Stimulated activated CD8-positive, alpha-beta memory T cell treated with anti-CD3 and anti-CD28 coated beads, Interleukin-4, amount 100 ng/mL, for 4 hours (primary cell): ENCODE data around the gene DCAF6.
"Not testable (repeated sequence)": the region's sequence is repeated elsewhere in the genome, so short reads cannot be mapped to it uniquely, and the experiment has no call there.

ENCODE experiments used
- DNase-seq, 2 donors: peaks; one replicate each; pipeline ENCODE4 v3.0.0-alpha.2; 2020; ENCODE audit warnings: low read depth in 2 of 2, low spot score in 1 of 2

The DCAF6 gene

DNA sequence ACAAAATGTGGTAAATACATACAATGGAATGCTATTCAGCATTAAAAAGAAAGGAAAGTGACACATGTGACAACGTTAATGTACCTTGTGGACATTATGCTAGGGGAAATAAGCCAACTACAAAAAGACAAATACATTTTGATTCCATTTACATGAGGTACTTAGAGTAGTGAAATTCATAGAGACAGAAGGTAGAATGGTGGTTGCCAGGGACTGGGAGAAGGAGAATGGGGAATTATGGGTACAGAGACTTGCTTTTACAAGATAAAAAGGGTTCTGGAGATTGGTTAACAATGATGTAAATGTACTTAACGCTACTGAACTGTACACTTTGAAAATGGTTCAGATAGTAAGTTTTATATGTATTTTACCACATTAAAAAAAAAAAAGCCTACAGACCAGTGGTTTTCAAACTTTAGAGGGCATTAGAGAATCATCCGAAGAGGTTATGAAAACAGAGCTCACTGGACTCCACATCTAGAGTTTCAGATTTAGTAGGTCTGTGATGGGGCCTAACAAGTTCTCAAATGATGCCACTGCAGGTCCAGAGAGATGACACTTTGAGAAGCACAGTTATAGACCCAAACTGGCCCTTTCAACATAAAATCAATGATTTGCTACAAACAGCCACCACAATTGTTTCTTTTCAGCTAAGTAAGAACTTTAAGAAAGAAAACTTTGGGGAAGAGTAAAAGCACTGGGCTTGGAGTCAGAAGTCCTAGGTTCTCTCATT, 13.0 kb upstream of the DCAF6 start:
- DNase-seq = no peak

DNA sequence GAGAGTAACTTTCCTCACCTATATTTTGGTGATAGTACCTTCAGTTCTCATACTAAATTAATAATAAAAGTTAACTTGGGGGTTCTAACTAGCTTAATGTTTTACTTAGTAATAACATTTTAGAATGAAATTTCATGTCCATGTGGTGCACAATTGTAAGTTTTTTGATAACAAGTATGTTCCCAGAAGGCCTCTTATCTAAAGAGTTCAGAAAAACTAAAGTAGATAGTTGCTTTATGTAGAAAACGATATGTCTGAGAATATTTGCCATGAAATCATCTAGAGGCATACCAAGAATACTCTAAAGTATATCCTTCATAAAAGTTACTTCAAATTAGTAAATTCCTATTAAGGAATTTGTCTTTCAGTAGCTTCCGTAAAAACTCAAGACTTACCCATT, 12.4 kb upstream of the DCAF6 start:
- no peak for DNase-seq

DNA sequence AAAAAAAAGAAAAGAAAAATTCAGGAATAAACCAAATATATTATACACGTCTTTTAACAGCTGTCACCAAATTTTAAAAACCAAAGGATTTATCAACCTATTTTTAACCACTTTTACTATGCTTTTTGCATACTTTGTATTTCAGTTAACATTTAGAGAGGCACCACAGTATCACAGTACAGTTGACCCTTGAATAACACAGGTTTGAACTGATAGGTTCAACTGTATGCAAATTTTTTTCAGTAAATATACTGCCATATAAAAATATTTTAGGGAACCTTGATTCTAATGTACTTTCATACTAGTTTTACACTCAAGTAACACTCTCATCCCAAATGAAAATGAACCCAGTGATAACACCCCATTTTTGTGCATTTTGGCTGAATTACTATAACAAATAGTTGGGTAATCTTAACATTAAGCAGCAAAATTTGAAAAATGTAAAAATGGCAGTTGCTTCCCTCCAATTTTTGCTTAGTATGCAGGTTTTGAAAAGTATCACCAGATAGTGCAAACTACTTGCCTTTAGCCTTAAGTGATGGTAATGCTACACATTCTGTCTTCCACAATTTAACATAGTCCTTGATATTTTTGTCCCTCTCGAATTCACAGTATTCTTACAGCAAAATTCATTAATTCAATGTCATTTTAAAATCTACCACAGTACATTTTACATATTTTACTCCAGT, 11.8 kb upstream of the DCAF6 start:
- DNase-seq = no peak

DNA sequence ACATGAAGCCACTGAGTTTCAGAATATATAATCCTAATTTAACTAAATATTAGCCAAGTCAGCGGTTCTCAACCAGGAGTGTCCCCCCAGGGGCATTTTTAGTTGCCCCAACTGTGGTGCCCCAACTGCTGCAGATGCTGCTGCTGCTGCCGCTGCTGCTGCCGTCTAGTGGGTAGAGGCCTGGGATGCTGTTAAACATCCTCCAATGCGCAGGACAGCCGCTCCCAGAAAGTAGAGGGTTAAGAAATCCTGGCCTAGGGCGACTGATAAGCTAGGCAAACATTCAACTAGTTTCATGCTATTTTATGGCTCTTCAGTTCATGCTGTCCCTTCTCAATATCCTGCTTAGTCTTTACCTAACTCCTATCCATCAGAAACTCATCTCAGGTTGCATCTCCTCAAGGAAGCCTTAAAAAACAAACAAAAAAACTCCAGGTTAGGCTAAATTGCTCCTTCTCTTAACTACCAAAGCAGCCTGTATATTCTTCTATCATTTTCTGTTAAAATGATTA, 9.9 kb upstream of the DCAF6 start:
- no peak for DNase-seq

DNA sequence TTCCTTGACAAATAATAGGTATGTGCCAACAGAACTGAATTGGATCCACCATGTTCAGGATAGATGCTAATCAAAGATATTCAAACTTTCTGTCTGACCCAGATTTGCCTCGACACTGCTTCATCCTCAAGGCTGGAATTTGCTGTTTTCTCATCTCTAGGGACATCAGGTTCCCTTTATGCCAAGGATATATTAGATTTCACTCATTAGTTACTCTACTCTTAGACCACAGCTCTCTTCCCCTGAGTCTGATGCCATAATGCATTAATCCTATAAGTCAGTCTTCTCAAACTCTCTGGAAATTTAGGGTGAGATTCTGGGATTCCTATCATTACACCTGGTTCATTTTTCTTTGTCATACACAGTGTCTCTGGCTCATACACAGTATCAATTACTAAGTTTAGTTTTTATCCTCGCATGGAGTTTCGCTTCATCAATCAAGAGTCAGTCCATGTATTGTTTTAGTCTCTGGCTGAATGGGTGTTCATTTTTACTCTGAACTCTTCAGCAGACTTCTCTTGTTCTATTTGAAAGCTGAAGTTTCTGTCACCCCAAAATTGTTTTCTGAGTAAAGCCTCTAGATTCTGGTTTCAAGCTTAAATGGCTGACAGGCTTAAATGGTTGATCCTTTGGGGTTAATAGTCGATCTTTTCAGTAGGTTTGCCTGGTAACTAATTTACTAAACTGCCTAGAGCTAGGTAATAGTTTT, 9.3 kb upstream of the DCAF6 start:
- no peak for DNase-seq

DNA sequence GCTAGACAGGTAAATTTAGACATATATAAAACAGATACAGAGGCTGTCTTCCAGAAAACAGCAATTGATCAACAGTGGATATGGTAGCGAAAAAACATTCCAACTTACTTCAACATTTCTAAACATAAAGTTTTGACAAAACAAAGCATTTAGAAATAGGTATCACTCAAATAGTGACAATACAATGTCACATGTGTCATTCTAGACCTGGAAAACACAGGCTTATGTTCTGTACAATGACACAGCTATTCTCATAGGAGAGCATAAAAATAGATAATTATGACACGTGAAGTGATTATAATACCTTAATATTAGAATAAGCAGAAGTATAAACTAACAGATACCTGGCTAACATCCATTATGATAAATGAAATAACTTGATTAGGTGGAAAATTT, 8.0 kb upstream of the DCAF6 start:
- DNase-seq = no peak

DNA sequence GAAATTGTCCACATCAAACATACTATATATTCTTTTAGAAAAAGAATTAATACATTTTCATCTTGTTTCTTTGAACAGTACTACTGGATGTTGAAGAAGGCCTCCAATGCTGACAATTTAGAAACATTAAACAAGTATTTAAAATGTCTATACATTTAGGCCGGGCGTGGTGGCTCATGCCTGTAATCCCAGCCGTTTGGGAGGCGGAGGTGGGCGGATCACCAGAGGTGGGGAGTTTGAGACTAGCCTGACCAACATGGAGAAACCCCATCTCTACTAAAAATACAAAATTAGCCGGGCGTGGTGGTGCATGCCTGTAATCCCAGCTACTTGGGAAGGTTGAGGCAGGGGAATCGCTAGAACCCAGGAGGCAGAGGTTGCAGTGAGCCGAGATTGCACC, 7.6 kb upstream of the DCAF6 start:
- not testable (repeated sequence) for DNase-seq

DNA sequence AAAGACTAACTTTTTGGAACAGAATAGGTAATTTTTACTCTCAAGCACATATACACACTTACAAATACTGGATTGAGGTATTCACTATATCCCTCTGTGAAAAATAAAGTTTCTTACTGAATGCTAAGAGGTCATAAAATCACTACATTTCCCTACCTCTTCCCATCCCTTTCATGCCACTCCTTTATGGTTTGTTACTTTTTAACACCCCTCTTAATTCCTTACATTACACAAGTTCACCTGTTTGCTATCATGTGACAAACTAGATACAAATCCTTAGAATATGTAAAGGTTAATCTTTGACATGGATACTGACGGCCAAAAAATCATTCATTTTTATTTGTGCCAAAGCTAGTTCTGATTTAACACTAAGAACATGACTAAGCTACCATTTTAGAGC, 6.8 kb upstream of the DCAF6 start:
- DNase-seq = no peak

DNA sequence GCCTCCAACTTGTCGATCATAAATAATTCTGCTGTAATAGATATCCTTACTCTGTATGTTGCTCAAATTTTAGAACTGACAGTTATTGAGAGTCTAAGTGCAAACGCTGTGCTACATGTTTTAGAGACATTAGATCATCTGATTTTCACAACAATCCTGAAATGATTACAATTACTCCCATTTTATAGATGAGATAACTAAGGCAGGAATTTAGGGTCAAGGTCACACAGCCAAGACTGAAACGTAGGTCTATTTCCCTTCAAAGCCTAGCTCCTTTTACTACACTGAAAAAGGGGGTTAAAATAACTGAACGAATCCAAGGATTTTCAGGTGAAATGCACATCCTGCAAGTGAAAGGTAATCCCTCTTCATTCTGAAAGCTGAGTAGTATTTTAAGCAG, 2.7 kb upstream of the DCAF6 start:
- DNase-seq = no peak

DNA sequence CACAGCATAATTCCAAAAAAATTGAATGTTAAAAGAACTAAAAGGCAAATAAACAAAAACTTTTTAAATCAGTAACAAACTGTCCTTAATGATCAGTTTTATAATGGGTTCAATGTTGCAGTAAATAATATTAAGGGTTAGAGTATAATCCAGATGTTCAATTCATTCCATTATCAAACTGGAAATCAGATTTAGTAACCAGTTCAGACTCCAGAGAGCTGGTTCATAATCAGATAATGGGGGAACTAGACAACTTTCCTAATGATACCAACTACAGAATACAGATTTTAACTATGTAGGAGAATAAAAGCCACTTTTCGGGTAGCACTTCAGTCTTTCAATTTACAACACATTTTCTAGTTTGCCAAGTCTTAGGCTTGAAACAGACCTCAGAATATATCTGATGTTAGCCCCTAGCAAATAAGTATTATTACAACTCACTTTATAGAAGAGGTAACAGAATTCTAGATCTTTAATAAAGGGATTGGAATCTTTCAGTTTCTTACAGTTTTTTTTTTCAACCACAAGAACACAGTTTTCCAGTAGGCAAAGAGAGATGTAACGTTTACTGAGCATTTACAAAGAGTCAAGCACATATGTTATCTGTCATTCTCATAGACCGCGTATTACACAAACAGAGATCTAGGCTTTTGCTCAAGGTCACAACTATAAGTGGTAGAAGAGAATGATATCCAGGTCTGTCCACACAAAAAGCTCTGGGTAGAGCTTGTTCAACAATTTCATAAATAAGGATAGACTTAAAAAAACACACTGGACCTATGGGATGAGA, 1.9 kb upstream of the DCAF6 start:
- DNase-seq = no peak

DNA sequence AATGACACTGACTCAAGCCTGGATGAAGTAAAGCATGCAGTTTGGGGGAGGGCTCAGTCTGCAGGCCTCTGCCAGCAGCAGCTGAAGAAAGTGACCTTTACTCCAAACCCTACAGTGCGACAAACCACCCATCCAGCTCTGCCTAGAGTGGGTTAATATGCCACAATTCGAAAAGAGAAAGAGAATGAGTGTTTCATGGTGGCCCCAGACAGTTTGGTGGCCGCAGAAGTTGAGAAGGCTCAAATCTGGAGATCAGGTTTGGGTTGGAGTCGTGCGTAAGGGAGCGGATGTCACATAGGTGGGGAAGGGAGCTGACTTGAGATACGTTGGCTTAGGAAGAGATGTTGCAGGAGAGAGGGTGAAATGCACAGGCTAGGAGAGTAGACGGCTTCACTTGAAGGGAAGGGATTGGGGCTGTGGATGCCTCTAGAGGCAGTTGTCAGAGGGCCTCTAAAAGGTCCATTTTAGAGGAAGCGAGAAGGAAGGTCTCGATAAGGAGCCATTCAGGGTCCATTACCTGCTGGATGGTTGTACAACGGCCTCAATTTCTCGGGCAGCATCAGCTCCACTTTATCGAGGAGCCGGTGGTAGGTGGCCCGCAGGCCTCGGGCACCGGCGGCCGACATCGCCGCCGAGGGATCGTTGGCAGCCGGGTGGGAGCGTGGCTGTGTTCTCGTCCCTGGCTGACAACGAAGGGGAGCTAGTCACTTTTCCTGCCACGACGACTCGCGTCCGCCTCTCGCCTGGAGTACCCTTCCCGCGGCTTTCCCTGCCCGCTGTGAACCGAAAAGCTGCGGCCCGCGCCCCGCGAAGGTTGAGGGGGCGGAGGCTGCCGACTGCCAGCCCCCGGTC, 1.0 kb upstream of the DCAF6 start:
- peak in 1 of 2 donors; percentile 5 for DNase-seq

DNA sequence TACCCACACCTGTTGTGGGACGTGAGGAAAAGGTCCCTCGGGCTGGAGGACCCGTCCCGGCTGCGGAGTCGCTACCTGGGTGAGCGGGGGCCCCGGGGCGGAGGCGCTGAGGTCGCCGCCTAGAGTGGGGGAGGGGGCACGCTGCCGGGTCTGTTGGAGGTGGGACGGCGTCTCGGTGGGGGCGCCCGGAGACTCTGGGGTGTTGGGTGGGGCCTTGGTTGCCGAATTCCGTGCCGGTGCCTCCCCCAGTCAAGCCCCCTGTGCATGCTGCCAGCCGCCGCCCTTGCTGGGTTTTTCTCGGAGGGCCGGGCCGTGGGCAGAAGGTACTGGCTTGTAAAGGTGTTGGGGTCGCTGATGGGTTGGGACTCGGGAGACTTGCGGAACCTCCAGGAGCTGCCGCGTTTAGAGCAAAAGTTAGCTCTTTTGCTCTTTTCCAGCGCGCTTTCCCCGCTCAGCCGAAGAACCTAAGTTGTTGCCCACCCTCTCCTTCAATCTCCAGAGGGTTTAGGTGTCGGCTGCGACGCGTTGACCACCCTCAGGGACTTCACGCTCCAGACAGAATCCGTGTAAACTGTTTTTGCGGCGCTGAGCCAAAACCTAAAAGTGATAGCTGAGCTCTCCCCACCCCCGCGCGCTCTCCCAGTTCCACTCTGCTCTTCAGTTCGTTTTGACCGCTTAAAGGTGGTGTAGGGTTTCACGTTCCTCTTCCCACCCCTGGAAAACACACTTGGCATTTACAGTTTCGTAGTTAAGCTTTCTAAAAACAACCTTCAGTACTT, 636 bp downstream of the DCAF6 start, which contains the start of gene MPC2:
TSS of gene MPC2 (minus strand) at position 143 of the 779 bp plus-strand sequence. CDS start 1,231 bp downstream, outside the sequence.
- DNase-seq = peak; percentile 17 to 36

DNA sequence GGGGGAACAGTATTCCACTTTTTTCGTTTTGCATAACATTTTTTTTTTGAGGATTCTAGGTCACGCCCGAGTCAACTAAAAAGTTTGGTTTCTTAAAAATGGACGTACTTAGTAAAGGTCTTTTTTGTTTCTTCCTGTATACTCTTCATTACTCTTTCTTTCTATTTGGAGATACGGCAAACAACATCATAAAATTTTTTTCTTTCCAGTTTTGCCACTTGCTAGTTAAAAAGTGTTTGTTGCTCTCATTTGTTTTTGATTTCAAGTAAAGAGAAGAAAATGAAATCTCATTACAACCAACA, 1.2 kb downstream of the DCAF6 start:
- DNase-seq = no peak

DNA sequence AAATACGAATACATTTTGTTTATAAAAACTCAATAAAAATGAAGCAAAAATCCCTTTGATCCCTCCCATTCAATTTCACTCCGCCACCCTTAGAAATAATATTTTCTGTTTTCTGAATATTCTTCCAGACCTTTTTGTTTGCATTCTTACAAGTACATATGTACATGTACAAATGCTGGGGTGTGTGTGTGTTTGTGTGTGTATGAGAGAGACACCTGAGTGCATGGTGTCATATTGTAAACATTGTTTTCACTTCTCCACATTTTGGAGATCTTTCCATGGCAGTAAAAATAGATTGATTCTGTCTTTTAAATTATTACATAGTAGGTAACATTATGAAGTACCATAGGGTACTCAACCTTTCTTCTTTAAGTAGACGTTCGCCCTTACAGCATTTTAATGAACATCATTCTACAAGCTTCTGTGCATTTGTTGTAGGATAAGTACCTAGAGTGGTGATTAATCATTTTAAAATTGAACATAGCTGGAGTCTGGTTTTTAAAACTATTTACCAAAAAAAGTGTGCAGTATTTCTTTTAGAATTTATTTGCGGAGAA, 1.7 kb downstream of the DCAF6 start:
- DNase-seq = no peak

DNA sequence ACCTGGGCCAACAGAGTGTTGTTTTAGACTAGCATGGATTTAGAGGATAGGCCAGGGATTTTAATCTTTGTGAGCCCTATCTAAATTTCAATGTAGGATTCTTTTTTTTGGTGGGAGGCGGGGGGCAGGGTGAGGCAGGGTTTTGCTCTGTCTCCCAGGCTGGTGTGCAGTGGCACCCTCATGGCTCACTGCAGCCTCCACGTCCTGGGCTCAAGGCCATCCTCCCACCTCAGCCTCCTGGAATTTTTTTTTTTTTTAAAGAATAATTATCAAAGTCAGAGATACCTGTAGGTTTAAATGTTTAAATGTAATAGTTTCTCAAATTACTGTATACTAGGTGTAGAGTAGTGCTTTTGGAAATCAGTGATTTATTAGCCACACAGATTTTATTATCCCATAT, 3.8 kb downstream of the DCAF6 start:
- no peak for DNase-seq

DNA sequence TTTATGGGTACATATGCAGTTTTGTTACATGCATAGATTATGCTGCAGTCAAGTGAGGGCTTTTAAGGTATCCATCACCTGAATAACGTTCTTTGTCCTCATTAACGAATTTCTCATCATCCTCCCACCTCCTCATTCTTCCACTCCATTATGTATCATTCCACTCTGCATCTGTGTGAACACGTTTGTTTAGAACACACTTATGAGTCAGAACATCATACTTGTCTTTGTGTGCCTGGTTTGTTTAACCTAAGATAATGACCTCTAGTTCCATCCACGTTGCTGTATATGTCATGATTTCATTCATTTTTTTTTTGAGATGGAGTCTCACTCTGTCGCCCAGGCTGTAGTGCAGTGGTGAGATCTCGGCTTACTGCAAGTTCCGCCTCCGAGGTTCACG, 7.1 kb downstream of the DCAF6 start:
- no peak for DNase-seq

DNA sequence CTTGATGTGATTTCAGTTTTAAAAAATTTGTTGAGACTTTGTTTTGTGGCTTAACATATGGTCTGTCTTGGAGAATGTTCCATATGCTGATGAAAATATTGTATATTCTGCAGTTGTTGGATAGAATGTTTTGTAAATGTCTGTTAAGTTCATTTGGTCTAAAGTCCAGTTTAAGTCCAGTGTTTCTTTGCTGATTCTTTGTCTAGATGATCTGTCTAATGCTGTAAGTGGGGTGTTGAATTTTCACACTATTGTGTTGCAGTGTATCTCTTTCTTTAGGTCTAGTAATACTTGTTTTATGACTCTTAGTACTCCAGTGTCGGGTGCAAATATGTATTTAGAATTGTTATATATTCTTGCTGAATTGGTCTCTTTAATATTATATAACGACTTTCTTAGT, 11.2 kb downstream of the DCAF6 start:
- no peak for DNase-seq

DNA sequence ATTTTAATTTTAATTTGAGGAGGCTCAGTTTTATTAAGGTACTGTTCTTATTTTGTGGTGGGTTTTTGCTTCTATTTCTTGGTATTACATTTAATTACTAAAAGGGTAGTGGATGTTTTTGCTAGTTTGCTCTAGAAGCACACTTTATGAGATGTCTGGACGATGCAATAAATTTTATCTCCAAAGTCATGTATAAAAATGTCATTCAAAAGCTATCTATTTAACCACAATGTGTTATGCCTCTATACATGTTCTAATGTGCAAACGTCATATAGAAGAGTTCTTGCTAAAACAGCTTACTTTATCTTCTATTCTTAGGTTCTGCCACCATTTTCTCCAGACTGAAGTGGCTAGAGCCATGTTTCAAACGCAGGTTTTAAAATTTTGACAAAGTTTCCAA, 13.3 kb downstream of the DCAF6 start:
- no peak for DNase-seq

DNA sequence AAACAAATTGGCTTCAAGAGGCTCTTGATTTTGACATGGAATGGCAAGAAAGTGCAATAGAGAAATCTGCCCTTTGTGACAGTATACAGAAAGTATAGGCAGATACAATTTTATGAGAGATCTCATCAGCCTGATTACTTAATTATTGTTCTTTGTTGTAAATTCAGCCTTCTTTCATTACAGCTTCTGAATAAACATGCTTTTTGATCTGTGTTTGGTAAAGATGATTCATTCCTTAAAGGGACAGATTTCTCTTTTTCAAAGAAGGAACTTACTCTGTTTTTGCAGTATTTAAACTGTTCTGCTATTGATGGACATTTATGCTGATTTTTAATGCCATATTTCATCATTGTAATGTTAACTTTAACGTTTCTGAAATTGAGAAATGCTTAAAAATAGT, 14.1 kb downstream of the DCAF6 start:
- DNase-seq = no peak
